ENCODE data around the gene CNTNAP2. TPM values are rescaled to one million over a fixed set of nuclear protein-coding genes. Genes with fewer than 3 reads are reported as not detected.

The CNTNAP2 gene
- total RNA-seq, 1 donor from 2014 or later: not detected

DNA sequence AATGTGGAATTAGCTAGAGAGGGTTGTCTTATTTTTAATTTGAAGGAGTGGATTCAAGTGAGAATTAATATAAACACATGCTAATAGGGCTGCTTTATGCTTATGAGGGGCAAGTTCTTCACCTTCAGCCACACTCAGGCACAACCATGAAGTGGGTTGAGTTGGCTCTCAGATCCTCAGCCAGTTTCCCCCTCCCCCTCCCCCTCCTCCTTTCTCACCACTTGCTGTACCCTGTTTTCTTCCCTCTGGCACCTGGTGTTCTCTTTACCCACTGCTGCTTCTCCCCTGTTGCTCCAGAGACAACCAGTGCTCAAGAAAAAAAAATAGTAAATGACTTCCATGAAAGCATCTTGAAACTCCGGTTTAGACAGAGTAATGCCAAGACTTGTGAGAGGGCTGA, 1083.3 kb downstream of the CNTNAP2 start:
- intact Hi-C loops (cut with micrococcal nuclease): no loop called here

DNA sequence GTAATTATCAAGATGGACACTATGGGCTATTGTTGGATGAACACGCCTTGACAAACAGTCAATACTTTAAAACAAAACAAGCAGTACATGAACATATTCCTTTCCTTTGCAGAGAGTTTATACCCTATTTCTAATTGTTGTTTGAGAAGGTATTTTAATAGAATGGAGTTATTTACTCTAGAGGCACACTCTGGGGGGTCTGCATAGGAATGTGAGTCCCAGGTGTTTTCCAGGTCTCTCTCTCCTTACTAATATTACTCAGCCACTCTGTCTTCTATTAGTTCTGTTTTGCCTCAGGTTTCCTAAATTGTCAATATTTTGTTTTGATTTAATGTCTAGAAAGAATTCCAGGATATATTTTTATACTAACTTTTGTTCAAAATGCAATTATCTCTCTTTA, 1091.4 kb downstream of the CNTNAP2 start:
- intact Hi-C loops (cut with micrococcal nuclease): no loop called here

DNA sequence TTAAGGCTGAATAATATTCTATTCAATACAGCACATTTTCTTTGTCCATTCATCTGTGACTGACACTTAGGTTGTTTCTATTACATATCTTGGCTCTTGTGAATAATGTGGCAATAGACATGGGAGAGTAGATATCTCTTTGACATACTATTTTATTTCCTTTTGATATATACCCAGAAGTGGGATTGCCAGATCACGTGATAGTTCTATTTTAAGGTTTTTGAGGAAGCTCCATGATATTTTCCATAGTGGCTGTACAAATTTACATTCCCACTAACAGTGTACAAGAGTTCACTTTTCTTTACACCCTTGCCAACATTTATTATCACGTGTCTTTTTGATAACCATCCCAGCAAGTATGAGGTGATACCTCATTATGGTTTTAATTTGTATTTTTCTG, 1114.7 kb downstream of the CNTNAP2 start:
- intact Hi-C loops (cut with micrococcal nuclease): no loop called here

DNA sequence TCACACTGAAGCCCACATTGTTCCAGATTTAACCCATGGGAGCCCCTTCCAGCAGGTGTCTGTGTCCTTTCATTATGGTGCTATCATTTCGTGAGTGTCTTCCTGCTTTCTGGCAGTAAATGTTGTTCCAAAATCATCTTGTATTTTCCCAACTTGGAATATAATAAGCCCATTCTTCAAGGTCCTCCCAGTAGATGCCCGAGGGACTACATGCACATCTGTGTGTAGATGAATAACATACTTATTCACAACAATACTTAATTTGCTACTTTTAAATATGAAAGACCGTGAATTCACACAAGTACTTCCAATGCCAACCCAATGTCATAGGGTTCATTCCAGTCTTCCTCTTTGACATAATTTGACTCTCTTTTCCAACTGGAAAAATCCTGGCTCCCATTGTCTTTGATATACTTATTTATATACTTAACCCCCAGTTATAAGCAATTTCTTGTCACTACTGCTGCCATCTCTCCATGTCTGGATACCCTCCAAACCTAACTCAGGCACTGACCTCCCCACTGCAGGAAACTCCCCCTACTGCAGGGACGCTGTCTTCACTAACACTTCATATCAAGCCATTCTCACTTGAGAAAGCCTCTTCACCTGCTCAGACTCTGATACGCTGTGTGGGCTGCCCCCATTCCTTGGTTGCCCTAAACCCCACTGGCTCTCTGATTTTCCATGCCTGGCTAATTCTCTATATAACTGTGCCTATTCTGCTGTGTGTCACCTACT, 1119.2 kb downstream of the CNTNAP2 start:
- intact Hi-C loops (cut with micrococcal nuclease): no loop called here

DNA sequence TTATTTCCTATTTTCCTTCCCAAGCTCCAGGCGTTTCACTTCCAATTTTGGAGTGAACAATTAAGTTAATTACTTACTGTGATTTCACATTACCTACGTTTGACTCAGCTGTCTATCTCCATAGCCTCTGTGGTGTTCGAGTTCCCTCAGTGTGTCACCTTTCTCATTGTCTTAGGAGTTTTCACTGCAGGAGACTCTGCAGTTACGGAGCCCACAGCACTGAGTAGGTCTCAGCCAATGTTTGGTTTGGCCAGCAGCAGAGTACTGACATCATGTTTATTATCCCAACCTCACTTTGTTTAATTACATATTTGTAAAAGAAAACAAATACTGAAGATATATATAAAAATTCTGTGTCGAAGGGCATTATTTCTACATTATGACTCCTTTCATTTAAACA, 1123.9 kb downstream of the CNTNAP2 start:
- intact Hi-C loops (cut with micrococcal nuclease): loop anchor here (10.0 kb wide), 2 partner anchors 844 to 1724 kb away; no protein-coding TSS in a partner anchor

DNA sequence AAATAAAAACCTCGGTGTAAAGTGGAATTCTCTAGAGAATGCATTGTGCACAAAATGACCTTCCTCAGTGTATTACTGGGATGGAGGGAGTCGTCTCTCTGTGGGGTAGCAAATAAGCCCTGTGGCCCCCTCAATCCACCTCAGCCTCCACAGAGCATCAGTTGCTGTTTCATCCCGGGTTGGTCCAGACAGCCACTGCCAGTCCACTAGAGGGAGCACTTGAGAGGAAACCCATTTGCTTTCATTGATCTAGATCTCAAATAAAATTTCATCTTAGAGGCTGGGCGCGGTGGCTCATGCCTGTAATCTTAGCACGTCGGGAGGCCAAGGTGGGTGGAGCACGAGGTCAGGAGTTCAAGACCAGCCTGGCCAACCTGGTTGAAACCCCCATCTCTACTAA, 1128.7 kb downstream of the CNTNAP2 start:
- intact Hi-C loops (cut with micrococcal nuclease): loop anchor here (1.0 to 10.0 kb wide), 3 partner anchors 840 to 1720 kb away; no protein-coding TSS in a partner anchor

DNA sequence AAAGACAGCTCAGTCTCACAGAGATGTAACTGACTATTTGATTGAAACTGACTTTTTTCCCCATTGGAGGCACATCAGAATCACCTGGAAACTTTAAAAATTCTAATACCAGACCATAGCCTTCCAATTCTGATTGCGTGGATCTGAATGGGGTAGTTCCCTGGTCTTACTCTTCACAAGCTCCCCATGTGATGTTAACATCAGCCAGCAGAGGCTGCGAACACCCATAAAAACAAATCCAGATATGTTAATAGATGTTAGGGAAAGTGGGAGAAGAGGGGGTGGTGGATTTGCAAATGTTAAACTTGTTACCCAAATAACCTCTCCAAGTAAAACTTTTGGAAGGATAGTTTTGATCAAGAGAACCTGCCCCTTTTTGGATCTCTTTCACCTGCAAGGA, 1133.4 kb downstream of the CNTNAP2 start:
- intact Hi-C loops (cut with micrococcal nuclease): loop anchor here (10.0 kb wide), 2 partner anchors 835 to 1715 kb away; no protein-coding TSS in a partner anchor

DNA sequence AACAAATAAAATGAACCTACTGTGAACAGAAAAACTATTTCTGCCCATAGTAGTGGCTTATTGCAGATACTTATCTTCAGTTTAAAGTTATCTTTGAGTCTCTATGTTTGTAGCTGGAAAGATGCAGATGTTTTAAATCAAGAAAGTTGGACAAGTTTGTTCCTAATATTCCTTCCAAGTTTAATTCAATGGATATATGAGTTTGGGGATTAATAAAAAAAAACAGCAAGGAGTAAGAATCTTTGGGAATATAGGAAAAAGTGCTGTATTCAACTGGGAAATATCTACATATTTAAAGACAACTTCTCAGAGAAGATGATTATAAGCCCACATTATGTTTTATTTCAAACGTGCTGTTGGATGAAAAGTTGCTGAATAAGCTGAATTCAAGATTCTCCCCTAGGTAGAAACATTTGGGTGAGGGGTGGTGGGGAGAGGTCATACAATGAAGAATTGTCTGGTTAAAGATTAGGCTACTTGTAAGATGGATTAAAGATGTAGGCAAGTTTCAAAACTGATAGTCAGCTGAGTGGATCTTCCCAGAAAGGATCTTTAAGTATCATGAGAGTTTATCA, 1135.2 kb downstream of the CNTNAP2 start:
- intact Hi-C loops (cut with micrococcal nuclease): no loop called here

DNA sequence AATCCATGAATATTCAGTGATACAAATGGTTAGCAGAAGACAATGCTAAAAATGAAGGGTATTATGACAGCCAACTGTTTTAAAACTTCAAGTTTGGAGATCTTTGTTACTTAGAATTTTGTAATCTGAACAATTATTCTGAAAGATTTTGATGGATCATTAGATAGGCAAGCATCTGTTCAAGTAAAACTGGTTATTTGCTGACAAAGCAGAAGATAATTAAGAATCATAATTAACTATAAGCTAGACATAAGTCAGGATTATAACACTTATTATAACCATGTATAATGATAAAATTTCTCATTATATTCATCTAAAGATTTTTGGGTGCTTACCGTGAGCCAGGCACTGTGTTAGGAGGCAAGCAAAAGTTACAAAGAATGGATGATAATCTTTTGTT, 1145.1 kb downstream of the CNTNAP2 start:
- intact Hi-C loops (cut with micrococcal nuclease): no loop called here

DNA sequence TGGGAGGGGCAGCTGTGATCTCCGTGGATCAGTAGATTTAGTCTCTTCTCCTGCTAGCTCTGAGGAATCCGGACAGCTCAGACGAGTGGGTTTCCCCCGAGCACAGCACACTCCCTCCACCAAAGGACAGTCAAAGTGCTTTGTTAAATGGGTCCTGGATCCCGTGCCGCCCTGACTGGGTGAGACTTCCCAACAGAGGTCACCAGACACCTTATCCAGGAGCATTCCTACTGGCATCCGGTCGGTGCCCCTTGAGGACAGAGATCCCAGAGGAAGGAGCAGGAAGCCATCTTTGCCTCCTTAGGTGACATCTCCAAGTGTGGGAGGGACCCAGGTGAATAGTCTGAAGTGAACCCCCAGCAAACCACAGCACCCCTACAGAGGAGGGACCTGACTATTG, 1148.9 kb downstream of the CNTNAP2 start:
- intact Hi-C loops (cut with micrococcal nuclease): no loop called here

DNA sequence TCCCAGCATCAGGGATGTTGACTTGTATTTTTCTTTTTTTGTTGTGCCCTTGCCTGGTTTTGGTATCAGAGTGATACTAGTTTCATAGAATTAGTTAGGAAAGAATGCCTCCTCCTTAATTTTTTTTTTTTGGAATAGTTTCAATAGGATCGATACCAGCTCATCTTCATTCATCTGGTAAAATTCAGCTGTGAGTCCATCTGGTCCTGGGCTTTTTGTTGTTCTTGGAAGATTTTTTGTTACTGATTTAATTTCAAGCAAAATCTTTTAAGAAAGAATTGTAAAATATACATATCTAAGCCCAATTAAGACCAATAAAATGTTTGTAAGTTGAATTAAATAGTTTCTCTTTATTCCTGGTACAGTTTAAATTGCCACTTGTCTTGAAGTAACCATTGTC, 1159.5 kb downstream of the CNTNAP2 start:
- intact Hi-C loops (cut with micrococcal nuclease): no loop called here

DNA sequence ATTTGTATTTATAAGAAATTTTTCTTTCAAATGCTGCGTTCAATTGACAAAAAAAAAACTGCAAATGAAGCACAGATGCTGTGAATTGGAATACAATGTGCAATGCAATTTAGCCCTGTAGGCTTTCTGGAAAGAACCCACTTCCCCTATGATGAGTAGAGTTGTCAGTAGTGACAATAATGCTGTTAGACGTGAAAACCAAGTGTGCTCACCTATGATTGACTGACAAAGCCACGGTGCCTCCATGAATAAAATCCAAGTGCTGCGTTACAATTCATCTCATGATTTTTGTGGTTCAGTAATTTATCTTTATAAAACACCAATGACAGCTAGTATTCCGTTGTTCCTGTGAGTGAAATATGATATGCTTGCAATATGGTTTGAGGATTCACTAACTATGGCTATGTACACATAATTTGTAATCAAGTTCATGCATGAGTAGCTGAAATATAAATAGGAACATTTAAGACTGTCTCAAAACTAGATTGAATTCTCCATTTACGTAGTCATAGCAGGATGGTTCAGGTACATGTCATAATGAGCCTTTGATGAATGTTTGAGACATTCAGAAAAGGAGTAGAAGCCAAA, 1160.3 kb downstream of the CNTNAP2 start:
- intact Hi-C loops (cut with micrococcal nuclease): no loop called here

DNA sequence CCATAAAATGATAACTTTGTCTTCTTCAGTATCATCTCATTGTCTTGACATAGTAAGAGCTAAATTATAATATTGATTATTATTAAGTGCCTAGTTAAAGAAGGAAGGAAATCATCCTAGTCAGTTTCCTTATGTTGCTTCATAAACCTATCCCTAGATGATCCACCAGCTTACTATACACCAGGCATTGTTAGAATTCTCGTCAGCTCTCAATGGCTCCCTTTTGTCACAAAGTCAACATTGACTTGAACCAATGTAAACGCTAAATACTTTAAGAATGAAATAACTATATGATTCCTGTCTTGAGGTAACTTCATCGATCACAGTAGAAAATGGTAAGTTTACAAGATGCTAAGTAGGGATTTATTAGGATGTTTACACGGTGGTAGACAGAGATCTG, 1162.9 kb downstream of the CNTNAP2 start:
- intact Hi-C loops (cut with micrococcal nuclease): no loop called here

DNA sequence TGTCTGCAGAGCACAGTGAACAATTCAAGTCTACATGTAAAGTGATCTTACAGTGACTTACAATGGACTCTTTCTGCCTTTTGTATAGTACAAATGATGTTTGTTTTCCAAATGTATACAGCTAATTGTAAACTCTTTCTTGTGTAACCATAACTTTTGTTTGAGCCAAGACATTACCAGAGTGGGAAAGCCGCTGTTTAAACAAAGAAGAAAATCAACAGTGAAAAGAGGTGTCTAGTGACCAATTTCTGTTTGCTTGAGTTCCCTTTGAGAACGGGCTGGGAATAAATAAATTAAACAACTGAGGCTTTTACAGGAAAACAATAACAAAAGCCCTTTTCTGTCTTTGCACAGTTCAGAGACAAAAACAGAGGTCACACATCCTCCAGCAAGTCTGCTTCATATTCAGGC, 1163.4 kb downstream of the CNTNAP2 start:
- intact Hi-C loops (cut with micrococcal nuclease): no loop called here

DNA sequence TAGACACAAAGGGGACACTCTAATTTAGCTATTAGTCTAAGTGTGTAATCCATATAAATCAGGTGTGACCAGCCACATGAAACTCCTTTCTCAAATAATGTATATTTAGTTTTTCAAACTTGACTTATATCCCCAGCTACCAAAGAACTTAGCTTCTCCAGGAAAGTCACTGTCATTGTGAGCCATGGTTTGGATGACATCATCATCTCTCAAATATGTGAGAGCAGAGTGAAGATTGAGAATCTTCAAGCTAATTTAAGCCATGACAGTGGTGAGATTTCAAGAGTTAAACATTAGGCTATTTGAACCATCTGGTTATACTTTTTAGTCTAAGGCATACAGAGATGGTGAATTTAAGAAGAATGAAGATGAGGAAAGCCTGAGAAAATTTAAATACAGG, 1165.6 kb downstream of the CNTNAP2 start:
- intact Hi-C loops (cut with micrococcal nuclease): no loop called here

DNA sequence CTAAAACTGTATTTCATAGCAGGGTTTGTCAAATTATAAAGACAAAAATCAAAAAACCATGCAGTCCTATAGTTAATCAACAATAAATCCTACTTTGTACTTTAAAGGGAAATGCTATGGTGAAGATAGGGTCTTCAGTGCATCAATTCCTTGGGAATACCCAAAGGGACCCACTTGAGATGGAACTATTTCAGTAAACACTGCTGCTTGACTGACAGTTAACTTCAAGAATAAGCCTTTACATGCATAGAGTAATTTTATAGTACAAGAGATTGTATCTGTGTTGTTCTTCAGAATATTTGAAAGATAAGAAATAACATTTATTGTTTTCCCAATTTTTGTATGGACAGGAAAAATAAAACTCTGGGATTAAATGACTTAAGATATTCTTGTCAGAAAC, 1179.6 kb downstream of the CNTNAP2 start:
- intact Hi-C loops (cut with micrococcal nuclease): no loop called here

DNA sequence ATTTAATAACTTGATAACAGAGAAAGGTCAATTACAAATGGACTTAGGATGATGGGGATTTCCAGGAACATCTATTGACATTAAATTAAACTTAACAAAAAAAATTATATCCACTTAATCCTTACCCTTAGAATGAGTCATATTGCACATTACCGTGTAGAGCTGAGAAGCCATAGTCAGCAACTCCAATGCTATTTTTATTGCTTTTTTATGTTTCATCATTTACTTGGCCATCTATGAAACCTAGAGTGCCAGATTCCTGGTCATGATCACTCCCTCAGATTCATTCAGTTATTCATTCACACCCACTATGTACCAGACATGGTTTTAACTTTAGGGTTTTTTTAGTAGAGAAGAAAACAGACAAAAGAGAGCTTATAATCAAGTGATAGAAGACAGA, 1180.4 kb downstream of the CNTNAP2 start:
- intact Hi-C loops (cut with micrococcal nuclease): no loop called here

DNA sequence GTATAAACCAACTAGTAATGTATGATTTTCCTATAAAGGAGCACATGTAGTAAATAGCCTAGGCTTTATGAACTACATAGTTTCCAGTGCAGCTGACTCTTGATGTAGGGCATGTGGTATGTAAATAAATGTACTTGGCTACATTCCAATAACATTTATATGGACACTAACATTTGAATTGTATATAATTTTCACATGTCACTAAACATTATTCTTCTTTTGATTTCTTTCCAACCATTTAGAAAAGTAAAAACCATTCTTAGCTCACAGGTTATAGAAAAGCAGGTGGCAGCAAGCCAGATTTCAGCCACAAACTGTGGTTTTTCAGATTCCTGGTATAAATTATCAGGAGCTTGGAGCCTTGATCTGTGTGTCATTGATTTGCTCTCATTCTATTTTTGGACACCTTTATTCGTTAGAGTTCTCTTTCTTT, 1182.0 kb downstream of the CNTNAP2 start:
- intact Hi-C loops (cut with micrococcal nuclease): no loop called here

DNA sequence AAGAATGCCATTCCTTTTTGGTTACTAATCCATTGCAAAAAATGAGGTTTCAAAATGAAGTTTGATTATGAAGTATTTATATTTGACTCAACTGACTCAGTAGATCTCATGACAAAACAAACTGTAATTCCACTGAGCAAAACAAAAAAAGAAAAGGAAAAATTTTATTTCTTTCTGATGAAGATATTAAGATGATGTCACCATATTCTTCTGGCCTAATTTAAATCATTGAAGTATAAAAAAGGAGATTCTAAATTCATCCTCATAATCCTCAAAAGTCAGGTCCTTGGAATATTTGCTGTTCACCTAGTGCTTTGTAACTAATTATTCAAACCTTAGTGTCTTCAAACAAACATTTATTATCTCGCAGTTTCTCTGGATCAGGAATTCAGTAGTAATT, 1183.7 kb downstream of the CNTNAP2 start:
- intact Hi-C loops (cut with micrococcal nuclease): no loop called here

DNA sequence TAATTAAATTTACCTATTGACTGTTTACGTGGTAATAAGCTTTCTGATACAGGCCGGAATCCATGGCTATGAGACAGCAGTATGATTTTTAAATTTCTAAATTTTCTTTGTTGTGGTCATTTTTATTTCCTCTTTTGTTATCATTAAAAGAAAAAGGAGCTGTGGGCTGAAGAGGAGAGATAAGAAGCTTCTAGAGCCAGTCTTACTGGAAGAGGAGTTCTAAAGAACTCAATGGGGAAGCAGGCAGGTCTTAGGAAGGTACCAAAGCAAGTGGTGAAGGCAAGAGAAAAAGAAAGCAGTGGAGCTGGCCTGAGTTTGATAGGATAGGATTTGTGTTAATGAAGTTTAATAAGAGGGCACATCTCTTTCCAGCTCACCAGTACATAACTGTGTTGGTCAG, 1187.8 kb downstream of the CNTNAP2 start:
- intact Hi-C loops (cut with micrococcal nuclease): no loop called here

DNA sequence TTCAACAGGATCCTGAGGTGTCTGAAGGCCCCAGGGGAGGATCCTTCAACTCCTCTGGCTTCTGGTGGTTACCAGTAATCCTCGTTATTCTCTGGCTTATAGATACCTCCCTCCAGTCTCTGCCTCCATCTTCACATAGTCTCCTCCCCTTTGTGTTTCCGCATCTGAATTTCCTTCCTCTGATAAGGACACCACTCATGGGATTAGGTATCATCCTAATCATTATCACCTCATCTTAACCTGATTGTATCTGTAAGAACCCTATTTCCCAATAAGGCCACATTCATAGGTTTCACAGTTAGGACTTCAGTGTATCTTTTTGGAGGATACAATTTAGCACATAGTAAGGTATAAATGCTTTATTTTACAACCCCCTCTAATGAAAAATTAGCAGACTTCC, 1189.2 kb downstream of the CNTNAP2 start:
- intact Hi-C loops (cut with micrococcal nuclease): no loop called here

DNA sequence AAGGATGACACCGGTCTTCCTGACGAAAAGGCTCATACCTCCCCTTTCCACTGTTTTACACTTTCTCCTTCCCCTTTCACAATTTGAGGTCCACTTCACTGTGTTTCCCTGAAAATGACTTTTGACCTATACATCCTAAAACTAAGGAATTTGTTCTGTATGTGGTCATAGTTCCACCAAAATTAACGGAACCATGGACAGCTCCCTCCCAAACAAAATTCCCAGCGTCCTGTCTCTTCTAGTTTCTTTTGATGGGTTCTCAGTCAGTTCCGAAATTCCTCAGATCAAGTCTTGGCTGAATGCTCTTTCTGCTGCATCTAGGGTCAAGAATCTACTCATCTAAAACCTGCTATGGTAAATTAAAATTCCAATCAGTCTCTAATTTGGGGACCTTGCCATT, 1191.9 kb downstream of the CNTNAP2 start:
- intact Hi-C loops (cut with micrococcal nuclease): no loop called here

DNA sequence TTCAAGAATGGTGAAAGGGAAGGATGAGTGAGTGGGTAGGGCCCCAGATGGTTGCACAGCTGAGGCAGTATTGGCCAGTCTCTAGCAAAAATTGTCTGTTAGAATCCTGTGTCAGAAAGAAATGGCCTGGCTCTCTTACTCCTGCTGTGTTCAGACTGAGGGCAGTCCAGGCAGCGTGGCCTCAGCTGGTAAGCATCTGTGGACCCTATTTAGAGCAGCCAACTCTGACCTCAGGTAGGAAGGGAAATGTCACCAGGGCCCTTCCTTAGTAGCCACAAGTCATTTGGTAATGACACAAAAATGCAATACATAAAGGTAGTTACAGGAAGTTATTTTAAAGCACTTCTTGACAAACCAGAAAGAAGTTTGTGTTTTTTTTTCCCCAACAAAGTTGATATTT, 1194.7 kb downstream of the CNTNAP2 start:
- intact Hi-C loops (cut with micrococcal nuclease): no loop called here

All from T-helper 1 cell treated with Interleukin-12 subunit alpha and Interleukin-12 subunit beta and Interleukin-4 antibody, amounts not matched to agents 30 ng/mL and 1 ng/mL, for 36 hours (primary cell).